HEK293 (cell line): ENCODE measurements around the gene TMEM35B.
A peak's percentile ranks its signal among the peaks of the same experiment; 100 is the strongest.

Experiments
- CTCF ChIA-PET: fragments of 350-600 bp; formaldehyde crosslinking; extraction: SDS; loops from one replicate; lab custom pipeline; 2021; ENCODE audit warnings: antibody characterized with exemption; lab: Yijun Ruan, JAX
- POLR2A ChIA-PET: fragments of 300-600 bp; formaldehyde crosslinking; extraction: SDS; loops from one replicate; lab custom pipeline; 2020; ENCODE audit warnings: antibody characterized with exemption, inconsistent platforms; lab: Yijun Ruan, JAX
- H3K27ac ChIP-seq: fragments of 200-500 bp; sonication (Bioruptor generic); 2 replicates; pipeline ENCODE4 v1.5.1; 2014; ENCODE audit warnings: low read depth, low read length, control low read depth, inconsistent platforms; ENCODE audit errors: extremely low read depth
- H3K36me3 ChIP-seq, 2 experiments: fragments of 200-500 bp in 1 of 2; sonication (Bioruptor generic) in 1 of 2; 1 replicate in 1 of 2; 2 replicates in 1 of 2; pipeline ENCODE4 v1.5.1; 2014 to 2017; ENCODE audit warnings: inconsistent platforms in 2 of 2, low read length in 2 of 2; ENCODE audit not compliant: control insufficient read depth in 2 of 2, insufficient read depth in 1 of 2
- H3K4me1 ChIP-seq: fragments of 200-500 bp; sonication (Bioruptor generic); 2 replicates; pipeline ENCODE4 v1.5.1; 2014; ENCODE audit warnings: mild to moderate bottlenecking, low read length, inconsistent platforms; ENCODE audit not compliant: control insufficient read depth, insufficient read depth
- H3K4me3 ChIP-seq: 2 replicates; pipeline ENCODE4 v1.5.1; 2011; ENCODE audit warnings: low read depth, mild to moderate bottlenecking, control low read depth, low read length, moderate library complexity
- H3K9me3 ChIP-seq: fragments of 200-500 bp; sonication (Bioruptor generic); 2 replicates; pipeline ENCODE4 v1.5.1; 2014; ENCODE audit warnings: low read depth, low read length, inconsistent platforms; ENCODE audit not compliant: control insufficient read depth, insufficient read depth
- KLF7 ChIP-seq: fragments of 450-650 bp; formaldehyde crosslinking; IDR thresholded peaks from 2 replicates; pipeline ENCODE4 v1.5.1; 2016; ENCODE audit warnings: missing biosample characterization, missing genetic modification characterization, borderline replicate concordance
- OSR2 ChIP-seq: fragments of 450-650 bp; formaldehyde crosslinking; IDR thresholded peaks from 2 replicates; pipeline ENCODE4 v1.5.1; 2016; ENCODE audit warnings: missing biosample characterization, missing genetic modification characterization
- SALL2 ChIP-seq: fragments of 450-650 bp; formaldehyde crosslinking; IDR thresholded peaks from 2 replicates; pipeline ENCODE4 v1.5.0; 2017; ENCODE audit warnings: missing biosample characterization, mild to moderate bottlenecking, missing genetic modification characterization, borderline replicate concordance
- SCRT1 ChIP-seq: fragments of 450-650 bp; formaldehyde crosslinking; IDR thresholded peaks from 2 replicates; pipeline ENCODE4 v1.5.1; 2016; ENCODE audit warnings: missing biosample characterization, missing genetic modification characterization, borderline replicate concordance
- SETDB1 ChIP-seq: IDR thresholded peaks from one replicate; pipeline ENCODE4 v1.6.1; 2017; ENCODE audit warnings: mild to moderate bottlenecking, low read length, moderate library complexity, mixed read lengths; ENCODE audit not compliant: insufficient read length
- SP2 ChIP-seq: fragments of 450-650 bp; formaldehyde crosslinking; IDR thresholded peaks from 2 replicates; pipeline ENCODE4 v1.5.1; 2016; ENCODE audit warnings: missing biosample characterization, missing genetic modification characterization
- ZBTB48 ChIP-seq: fragments of 450-650 bp; formaldehyde crosslinking; IDR thresholded peaks from 2 replicates; pipeline ENCODE4 v1.5.1; 2016; ENCODE audit warnings: missing biosample characterization, missing genetic modification characterization
- ZNF10 ChIP-seq: fragments of 450-650 bp; formaldehyde crosslinking; IDR thresholded peaks from 2 replicates; pipeline ENCODE4 v1.5.1; 2017; ENCODE audit warnings: missing biosample characterization, missing genetic modification characterization
- ZNF112 ChIP-seq: fragments of 450-650 bp; formaldehyde crosslinking; IDR thresholded peaks from 2 replicates; pipeline ENCODE4 v1.5.0; 2017; ENCODE audit warnings: missing biosample characterization, missing genetic modification characterization
- ZNF114 ChIP-seq: fragments of 450-650 bp; formaldehyde crosslinking; IDR thresholded peaks from 2 replicates; pipeline ENCODE4 v1.5.0; 2017; ENCODE audit warnings: missing biosample characterization, missing genetic modification characterization
- ZNF184 ChIP-seq: fragments of 450-650 bp; IDR thresholded peaks from 2 replicates; pipeline ENCODE4 v1.5.1; 2018; ENCODE audit warnings: missing biosample characterization, mild to moderate bottlenecking, missing genetic modification characterization
- ZNF292 ChIP-seq: fragments of 450-650 bp; formaldehyde crosslinking; IDR thresholded peaks from 2 replicates; pipeline ENCODE4 v1.5.1; 2016; ENCODE audit warnings: low read depth, missing biosample characterization, missing genetic modification characterization, borderline replicate concordance
- ZNF324 ChIP-seq: fragments of 450-650 bp; formaldehyde crosslinking; IDR thresholded peaks from 2 replicates; pipeline ENCODE4 v1.5.1; 2016; ENCODE audit warnings: missing biosample characterization, missing genetic modification characterization
- ZNF37A ChIP-seq: fragments of 450-650 bp; IDR thresholded peaks from 2 replicates; pipeline ENCODE4 v1.5.1; 2018; ENCODE audit warnings: missing biosample characterization, missing genetic modification characterization
- ZNF394 ChIP-seq: fragments of 450-650 bp; formaldehyde crosslinking; IDR thresholded peaks from 2 replicates; pipeline ENCODE4 v1.5.1; 2016; ENCODE audit warnings: missing biosample characterization, missing genetic modification characterization, mild to moderate bottlenecking, moderate library complexity, borderline replicate concordance
- ZNF416 ChIP-seq: fragments of 450-650 bp; formaldehyde crosslinking; IDR thresholded peaks from 2 replicates; pipeline ENCODE4 v1.5.1; 2016; ENCODE audit warnings: missing biosample characterization, missing genetic modification characterization
- ZNF426 ChIP-seq: fragments of 450-650 bp; formaldehyde crosslinking; IDR thresholded peaks from 2 replicates; pipeline ENCODE4 v1.5.1; 2017; ENCODE audit warnings: missing biosample characterization, missing genetic modification characterization, mild to moderate bottlenecking, inconsistent platforms, moderate library complexity
- ZNF529 ChIP-seq: fragments of 450-650 bp; formaldehyde crosslinking; IDR thresholded peaks from 2 replicates; pipeline ENCODE4 v1.5.1; 2017; ENCODE audit warnings: missing genetic modification characterization, missing biosample characterization; ENCODE audit not compliant: insufficient replicate concordance
- ZNF544 ChIP-seq: fragments of 450-650 bp; formaldehyde crosslinking; IDR thresholded peaks from 2 replicates; pipeline ENCODE4 v1.5.0; 2017; ENCODE audit warnings: missing biosample characterization, missing genetic modification characterization
- ZNF548 ChIP-seq: fragments of 450-650 bp; formaldehyde crosslinking; IDR thresholded peaks from 2 replicates; pipeline ENCODE4 v1.5.1; 2016; ENCODE audit warnings: missing biosample characterization, missing genetic modification characterization
- ZNF558 ChIP-seq: fragments of 450-650 bp; formaldehyde crosslinking; IDR thresholded peaks from 2 replicates; pipeline ENCODE4 v1.5.1; 2016; ENCODE audit warnings: missing biosample characterization, missing genetic modification characterization
- ZNF654 ChIP-seq: fragments of 450-650 bp; formaldehyde crosslinking; IDR thresholded peaks from 2 replicates; pipeline ENCODE4 v1.5.1; 2016; ENCODE audit warnings: low read depth, missing biosample characterization, missing genetic modification characterization
- ZNF792 ChIP-seq: fragments of 450-650 bp; formaldehyde crosslinking; IDR thresholded peaks from 2 replicates; pipeline ENCODE4 v1.5.1; 2016; ENCODE audit warnings: missing biosample characterization, missing genetic modification characterization
- TF ChIP-seq, protein P1 (sequence below): fragments of 450-650 bp; formaldehyde crosslinking; IDR thresholded peaks from 2 replicates; pipeline ENCODE4 v1.5.1; 2016; ENCODE audit warnings: missing biosample characterization, missing genetic modification characterization
- TF ChIP-seq, protein P2 (sequence below): fragments of 450-650 bp; formaldehyde crosslinking; IDR thresholded peaks from 2 replicates; pipeline ENCODE4 v1.5.1; 2017; ENCODE audit warnings: missing biosample characterization, missing genetic modification characterization
- TF ChIP-seq, protein P3 (sequence below): sonication (generic); formaldehyde crosslinking; IDR thresholded peaks from 2 replicates; pipeline ENCODE4 v1.8.1; 2022; ENCODE audit warnings: mild to moderate bottlenecking, moderate library complexity, missing genetic modification reagents
- TF ChIP-seq, protein P4 (sequence below): fragments of 450-650 bp; formaldehyde crosslinking; IDR thresholded peaks from 2 replicates; pipeline ENCODE4 v1.5.1; 2016; ENCODE audit warnings: missing biosample characterization, missing genetic modification characterization
- TF ChIP-seq, protein P5 (sequence below): fragments of 450-650 bp; formaldehyde crosslinking; IDR thresholded peaks from 2 replicates; pipeline ENCODE4 v1.5.1; 2016; ENCODE audit warnings: missing biosample characterization, missing genetic modification characterization
- TF ChIP-seq, protein P6 (sequence below): fragments of 450-650 bp; formaldehyde crosslinking; IDR thresholded peaks from 2 replicates; pipeline ENCODE4 v1.5.1; 2016; ENCODE audit warnings: missing biosample characterization, missing genetic modification characterization

The TMEM35B gene

DNA sequence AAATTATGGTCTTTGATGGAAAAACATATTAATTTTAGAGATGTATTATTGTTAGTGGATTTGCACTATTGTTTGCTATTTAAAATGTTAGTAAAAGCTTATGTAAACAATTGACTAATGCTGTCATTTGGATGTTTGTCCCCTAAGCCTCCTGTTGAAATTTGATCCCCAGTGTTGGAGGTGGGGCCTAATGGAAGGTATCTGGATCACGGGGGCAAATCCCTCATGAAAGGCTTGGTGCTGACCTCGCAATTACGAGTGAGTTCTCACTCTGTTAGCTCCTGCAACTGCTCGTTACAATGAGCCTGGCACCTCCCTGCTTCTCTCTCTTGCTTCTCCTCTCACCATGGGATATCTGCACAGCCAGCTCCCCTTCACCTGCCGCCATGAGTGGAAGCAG, 14.3 kb downstream of the TMEM35B start:
- H3K27ac ChIP-seq: no peak overlapping the region
- POLR2A ChIA-PET: interaction anchor here (1.7 kb wide), 1 partner anchor 14 kb away, joined by 5 read pairs; the partner anchor contains the start of gene TMEM35B
- no peak overlapping the region for H3K4me3 ChIP-seq
- H3K4me1 ChIP-seq: no peaks in the 10 kb centered on the region
- H3K36me3 ChIP-seq: no peaks in the 10 kb centered on the region
- no peaks in the 10 kb centered on the region for H3K9me3 ChIP-seq
- CTCF ChIA-PET: no interaction called here
- TF ChIP-seq, protein P1, sequence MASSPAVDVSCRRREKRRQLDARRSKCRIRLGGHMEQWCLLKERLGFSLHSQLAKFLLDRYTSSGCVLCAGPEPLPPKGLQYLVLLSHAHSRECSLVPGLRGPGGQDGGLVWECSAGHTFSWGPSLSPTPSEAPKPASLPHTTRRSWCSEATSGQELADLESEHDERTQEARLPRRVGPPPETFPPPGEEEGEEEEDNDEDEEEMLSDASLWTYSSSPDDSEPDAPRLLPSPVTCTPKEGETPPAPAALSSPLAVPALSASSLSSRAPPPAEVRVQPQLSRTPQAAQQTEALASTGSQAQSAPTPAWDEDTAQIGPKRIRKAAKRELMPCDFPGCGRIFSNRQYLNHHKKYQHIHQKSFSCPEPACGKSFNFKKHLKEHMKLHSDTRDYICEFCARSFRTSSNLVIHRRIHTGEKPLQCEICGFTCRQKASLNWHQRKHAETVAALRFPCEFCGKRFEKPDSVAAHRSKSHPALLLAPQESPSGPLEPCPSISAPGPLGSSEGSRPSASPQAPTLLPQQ (tag by site-specific recombination): no peak
- TF ChIP-seq, protein P2, sequence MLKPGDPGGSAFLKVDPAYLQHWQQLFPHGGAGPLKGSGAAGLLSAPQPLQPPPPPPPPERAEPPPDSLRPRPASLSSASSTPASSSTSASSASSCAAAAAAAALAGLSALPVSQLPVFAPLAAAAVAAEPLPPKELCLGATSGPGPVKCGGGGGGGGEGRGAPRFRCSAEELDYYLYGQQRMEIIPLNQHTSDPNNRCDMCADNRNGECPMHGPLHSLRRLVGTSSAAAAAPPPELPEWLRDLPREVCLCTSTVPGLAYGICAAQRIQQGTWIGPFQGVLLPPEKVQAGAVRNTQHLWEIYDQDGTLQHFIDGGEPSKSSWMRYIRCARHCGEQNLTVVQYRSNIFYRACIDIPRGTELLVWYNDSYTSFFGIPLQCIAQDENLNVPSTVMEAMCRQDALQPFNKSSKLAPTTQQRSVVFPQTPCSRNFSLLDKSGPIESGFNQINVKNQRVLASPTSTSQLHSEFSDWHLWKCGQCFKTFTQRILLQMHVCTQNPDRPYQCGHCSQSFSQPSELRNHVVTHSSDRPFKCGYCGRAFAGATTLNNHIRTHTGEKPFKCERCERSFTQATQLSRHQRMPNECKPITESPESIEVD (tag by site-specific recombination): no peak
- no peak for TF ChIP-seq ZNF37A
- TF ChIP-seq, protein P3, sequence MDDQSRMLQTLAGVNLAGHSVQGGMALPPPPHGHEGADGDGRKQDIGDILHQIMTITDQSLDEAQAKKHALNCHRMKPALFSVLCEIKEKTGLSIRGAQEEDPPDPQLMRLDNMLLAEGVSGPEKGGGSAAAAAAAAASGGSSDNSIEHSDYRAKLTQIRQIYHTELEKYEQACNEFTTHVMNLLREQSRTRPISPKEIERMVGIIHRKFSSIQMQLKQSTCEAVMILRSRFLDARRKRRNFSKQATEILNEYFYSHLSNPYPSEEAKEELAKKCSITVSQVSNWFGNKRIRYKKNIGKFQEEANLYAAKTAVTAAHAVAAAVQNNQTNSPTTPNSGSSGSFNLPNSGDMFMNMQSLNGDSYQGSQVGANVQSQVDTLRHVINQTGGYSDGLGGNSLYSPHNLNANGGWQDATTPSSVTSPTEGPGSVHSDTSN (CRISPR knock-in tag): no peak
- TF ChIP-seq SCRT1 (tag by site-specific recombination): no peak
- 0 out of 2 replicates have a peak, but pooled peaks have one; percentile 24 for TF ChIP-seq ZBTB48 (tag by site-specific recombination)
- no peak for TF ChIP-seq ZNF324 (tag by site-specific recombination)
- TF ChIP-seq ZNF114: no peak
- no peak for TF ChIP-seq ZNF654
- peak; percentile 71; the same call in 1 of the 2 replicates for TF ChIP-seq ZNF558 (tag by site-specific recombination)
- TF ChIP-seq, protein P4, sequence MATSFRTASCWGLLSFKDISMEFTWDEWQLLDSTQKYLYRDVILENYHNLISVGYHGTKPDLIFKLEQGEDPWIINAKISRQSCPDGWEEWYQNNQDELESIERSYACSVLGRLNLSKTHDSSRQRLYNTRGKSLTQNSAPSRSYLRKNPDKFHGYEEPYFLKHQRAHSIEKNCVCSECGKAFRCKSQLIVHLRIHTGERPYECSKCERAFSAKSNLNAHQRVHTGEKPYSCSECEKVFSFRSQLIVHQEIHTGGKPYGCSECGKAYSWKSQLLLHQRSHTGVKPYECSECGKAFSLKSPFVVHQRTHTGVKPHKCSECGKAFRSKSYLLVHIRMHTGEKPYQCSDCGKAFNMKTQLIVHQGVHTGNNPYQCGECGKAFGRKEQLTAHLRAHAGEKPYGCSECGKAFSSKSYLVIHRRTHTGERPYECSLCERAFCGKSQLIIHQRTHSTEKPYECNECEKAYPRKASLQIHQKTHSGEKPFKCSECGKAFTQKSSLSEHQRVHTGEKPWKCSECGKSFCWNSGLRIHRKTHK (tag by site-specific recombination): no peak
- TF ChIP-seq ZNF394 (tag by site-specific recombination): 0 out of 2 replicates have a peak, but pooled peaks have one; percentile 14
- TF ChIP-seq, protein P5, sequence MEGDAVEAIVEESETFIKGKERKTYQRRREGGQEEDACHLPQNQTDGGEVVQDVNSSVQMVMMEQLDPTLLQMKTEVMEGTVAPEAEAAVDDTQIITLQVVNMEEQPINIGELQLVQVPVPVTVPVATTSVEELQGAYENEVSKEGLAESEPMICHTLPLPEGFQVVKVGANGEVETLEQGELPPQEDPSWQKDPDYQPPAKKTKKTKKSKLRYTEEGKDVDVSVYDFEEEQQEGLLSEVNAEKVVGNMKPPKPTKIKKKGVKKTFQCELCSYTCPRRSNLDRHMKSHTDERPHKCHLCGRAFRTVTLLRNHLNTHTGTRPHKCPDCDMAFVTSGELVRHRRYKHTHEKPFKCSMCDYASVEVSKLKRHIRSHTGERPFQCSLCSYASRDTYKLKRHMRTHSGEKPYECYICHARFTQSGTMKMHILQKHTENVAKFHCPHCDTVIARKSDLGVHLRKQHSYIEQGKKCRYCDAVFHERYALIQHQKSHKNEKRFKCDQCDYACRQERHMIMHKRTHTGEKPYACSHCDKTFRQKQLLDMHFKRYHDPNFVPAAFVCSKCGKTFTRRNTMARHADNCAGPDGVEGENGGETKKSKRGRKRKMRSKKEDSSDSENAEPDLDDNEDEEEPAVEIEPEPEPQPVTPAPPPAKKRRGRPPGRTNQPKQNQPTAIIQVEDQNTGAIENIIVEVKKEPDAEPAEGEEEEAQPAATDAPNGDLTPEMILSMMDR (tag by site-specific recombination): no peak
- TF ChIP-seq ZNF112 (tag by site-specific recombination): no peak
- no peak for TF ChIP-seq ZNF416 (tag by site-specific recombination)
- no peak for TF ChIP-seq ZNF184 (tag by site-specific recombination)
- TF ChIP-seq SALL2 (tag by site-specific recombination): no peak
- TF ChIP-seq ZNF10 (tag by site-specific recombination): 0 out of 2 replicates have a peak, but pooled peaks have one; percentile 59
- no peak for TF ChIP-seq SETDB1
- no peak for TF ChIP-seq ZNF529 (tag by site-specific recombination)
- TF ChIP-seq SP2: no peak
- 0 out of 2 replicates have a peak, but pooled peaks have one; percentile 17 for TF ChIP-seq OSR2 (tag by site-specific recombination)
- TF ChIP-seq ZNF544 (tag by site-specific recombination): no peak
- TF ChIP-seq ZNF426 (tag by site-specific recombination): no peak
- TF ChIP-seq ZNF292 (tag by site-specific recombination): no peak
- no peak for TF ChIP-seq ZNF548
- no peak for TF ChIP-seq ZNF792 (tag by site-specific recombination)
- TF ChIP-seq, protein P6, sequence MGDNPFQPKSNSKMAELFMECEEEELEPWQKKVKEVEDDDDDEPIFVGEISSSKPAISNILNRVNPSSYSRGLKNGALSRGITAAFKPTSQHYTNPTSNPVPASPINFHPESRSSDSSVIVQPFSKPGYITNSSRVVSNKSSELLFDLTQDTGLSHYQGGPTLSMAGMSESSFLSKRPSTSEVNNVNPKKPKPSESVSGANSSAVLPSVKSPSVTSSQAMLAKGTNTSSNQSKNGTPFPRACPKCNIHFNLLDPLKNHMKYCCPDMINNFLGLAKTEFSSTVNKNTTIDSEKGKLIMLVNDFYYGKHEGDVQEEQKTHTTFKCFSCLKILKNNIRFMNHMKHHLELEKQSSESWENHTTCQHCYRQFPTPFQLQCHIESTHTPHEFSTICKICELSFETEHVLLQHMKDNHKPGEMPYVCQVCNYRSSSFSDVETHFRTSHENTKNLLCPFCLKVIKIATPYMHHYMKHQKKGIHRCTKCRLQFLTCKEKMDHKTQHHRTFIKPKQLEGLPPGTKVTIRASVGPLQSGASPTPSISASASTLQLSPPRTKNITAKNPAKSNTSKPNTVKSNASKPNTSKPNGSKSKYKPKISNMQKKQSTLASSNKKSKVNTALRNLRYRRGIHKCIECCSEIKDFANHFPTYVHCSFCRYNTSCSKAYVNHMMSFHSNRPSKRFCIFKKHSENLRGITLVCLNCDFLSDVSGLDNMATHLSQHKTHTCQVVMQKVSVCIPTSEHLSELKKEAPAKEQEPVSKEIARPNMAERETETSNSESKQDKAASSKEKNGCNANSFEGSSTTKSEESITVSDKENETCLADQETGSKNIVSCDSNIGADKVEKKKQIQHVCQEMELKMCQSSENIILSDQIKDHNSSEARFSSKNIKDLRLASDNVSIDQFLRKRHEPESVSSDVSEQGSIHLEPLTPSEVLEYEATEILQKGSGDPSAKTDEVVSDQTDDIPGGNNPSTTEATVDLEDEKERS (tag by site-specific recombination): no peak
- TF ChIP-seq KLF7 (tag by site-specific recombination): no peak
